ENCODE results near the gene GATA2. TPM values are rescaled to one million over a fixed set of nuclear protein-coding genes. Genes with fewer than 3 reads are reported as not detected.

Gene GATA2
- total RNA-seq, 1 experiment from 2014 or later: 9.6 TPM

DNA sequence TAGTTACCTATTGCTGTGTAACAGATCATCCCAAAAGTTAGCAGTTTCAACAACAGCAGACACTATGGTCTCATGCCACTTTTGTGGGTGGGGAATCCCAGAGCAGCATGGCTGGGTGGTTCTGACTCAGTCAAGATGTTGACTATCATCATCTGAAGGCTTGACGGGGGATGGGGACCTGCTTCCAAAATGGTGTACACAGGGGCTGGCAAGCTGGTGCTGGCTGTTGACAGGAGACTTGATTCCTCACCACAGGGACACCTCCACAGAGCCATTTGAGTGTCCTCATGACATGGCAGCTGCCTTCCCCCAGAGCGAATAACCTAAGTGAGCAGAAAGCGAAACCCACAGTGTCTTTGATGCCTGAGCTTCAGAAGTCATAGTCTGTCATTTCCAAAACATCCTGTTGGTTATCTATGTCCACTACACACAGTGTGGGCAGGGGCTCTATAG, 45.4 kb downstream of the GATA2 start:
- Mint-ChIP-seq H3K27me3 (ENCODE audit: unreplicated experiment) (peaks cover 100% of the 10 kb centered on the region), H3K36me3 (ENCODE audit: insufficient read depth, unreplicated experiment) (no peaks in the 10 kb centered on the region), H3K4me1 (ENCODE audit: low read depth, unreplicated experiment) (no peaks in the 10 kb centered on the region), H3K9me3 (ENCODE audit: low read depth, unreplicated experiment) (no peaks in the 10 kb centered on the region), H3K4me3 (ENCODE audit: low read depth, unreplicated experiment) (no peak overlapping the region), H3K27ac (ENCODE audit: unreplicated experiment) (no peak overlapping the region)
- TF ChIP-seq, protein P1, sequence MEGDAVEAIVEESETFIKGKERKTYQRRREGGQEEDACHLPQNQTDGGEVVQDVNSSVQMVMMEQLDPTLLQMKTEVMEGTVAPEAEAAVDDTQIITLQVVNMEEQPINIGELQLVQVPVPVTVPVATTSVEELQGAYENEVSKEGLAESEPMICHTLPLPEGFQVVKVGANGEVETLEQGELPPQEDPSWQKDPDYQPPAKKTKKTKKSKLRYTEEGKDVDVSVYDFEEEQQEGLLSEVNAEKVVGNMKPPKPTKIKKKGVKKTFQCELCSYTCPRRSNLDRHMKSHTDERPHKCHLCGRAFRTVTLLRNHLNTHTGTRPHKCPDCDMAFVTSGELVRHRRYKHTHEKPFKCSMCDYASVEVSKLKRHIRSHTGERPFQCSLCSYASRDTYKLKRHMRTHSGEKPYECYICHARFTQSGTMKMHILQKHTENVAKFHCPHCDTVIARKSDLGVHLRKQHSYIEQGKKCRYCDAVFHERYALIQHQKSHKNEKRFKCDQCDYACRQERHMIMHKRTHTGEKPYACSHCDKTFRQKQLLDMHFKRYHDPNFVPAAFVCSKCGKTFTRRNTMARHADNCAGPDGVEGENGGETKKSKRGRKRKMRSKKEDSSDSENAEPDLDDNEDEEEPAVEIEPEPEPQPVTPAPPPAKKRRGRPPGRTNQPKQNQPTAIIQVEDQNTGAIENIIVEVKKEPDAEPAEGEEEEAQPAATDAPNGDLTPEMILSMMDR (IDR thresholded peaks at IDR 0.05; ENCODE audit: unreplicated experiment): no peak
- no peak for DNase-seq
- CTCF ChIA-PET: interaction anchor here (1.2 kb wide), 1 partner anchor 10 kb away, joined by 4 read pairs; no protein-coding TSS in a partner anchor
- no TSS peak for BruUV-seq (replicated peaks)
- intact Hi-C loops (cut with micrococcal nuclease; ENCODE audit: unreplicated experiment): no loop called here

DNA sequence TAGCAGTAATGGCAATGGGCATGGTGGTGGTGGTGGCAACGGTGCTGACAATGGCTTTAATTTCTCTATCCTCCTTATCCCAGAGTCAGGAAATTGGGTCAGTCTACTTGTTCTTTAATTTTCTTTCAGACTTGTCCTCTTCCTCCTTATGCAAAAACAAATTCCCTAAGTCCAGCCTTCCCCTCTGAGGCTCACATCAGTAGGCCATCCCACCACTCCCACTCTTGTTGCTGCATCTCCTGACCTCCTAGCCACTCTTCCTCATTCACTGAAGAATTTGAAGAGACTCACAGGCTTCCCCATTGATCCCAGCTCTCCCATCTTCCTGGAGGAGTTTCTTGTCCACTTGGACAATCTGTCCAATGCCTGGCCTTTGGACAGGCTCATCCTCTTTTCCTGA, 46.2 kb downstream of the GATA2 start:
- intact Hi-C loops (cut with micrococcal nuclease; ENCODE audit: unreplicated experiment): no loop called here
- no peaks in the 10 kb centered on the region for H3K4me1 Mint-ChIP-seq (ENCODE audit: low read depth, unreplicated experiment)
- no peak overlapping the region for H3K27ac Mint-ChIP-seq (ENCODE audit: unreplicated experiment)
- no peak overlapping the region for H3K4me3 Mint-ChIP-seq (ENCODE audit: low read depth, unreplicated experiment)
- peaks cover 96% of the 10 kb centered on the region for H3K27me3 Mint-ChIP-seq (ENCODE audit: unreplicated experiment)
- no peaks in the 10 kb centered on the region for H3K36me3 Mint-ChIP-seq (ENCODE audit: insufficient read depth, unreplicated experiment)
- no TSS peak for BruUV-seq (replicated peaks)
- DNase-seq: no peak
- TF ChIP-seq, protein P1 (IDR thresholded peaks at IDR 0.05; ENCODE audit: unreplicated experiment): no peak
- H3K9me3 Mint-ChIP-seq (ENCODE audit: low read depth, unreplicated experiment): no peaks in the 10 kb centered on the region
- CTCF ChIA-PET: no interaction called here

DNA sequence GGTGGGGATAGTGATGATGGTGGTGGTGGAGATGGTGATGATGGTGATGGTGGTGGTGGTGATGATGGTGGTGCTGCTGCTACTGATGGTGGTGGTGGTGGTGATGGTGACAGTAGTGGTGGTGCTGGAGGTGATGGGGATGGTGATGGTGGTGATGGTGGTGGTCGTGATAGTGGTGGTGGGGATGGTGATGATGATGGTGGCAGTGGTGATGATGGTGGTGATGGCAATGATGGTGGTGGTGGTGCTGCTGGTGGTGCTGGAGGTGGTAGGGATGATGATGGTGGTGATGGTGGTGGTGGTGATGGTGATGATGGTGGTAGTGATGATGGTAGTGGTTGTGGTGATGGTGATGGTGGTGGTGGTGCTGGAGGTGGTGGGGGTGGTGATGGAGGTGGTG, 47.6 kb downstream of the GATA2 start:
- peaks cover 96% of the 10 kb centered on the region for H3K27me3 Mint-ChIP-seq (ENCODE audit: unreplicated experiment)
- CTCF ChIA-PET: no interaction called here
- H3K4me3 Mint-ChIP-seq (ENCODE audit: low read depth, unreplicated experiment): no peak overlapping the region
- TF ChIP-seq, protein P1 (IDR thresholded peaks at IDR 0.05; ENCODE audit: unreplicated experiment): no peak
- no peak overlapping the region for H3K27ac Mint-ChIP-seq (ENCODE audit: unreplicated experiment)
- no peaks in the 10 kb centered on the region for H3K4me1 Mint-ChIP-seq (ENCODE audit: low read depth, unreplicated experiment)
- intact Hi-C loops (cut with micrococcal nuclease; ENCODE audit: unreplicated experiment): no loop called here
- no TSS peak for BruUV-seq (replicated peaks)
- H3K9me3 Mint-ChIP-seq (ENCODE audit: low read depth, unreplicated experiment): no peaks in the 10 kb centered on the region
- no peak for DNase-seq
- H3K36me3 Mint-ChIP-seq (ENCODE audit: insufficient read depth, unreplicated experiment): no peaks in the 10 kb centered on the region

DNA sequence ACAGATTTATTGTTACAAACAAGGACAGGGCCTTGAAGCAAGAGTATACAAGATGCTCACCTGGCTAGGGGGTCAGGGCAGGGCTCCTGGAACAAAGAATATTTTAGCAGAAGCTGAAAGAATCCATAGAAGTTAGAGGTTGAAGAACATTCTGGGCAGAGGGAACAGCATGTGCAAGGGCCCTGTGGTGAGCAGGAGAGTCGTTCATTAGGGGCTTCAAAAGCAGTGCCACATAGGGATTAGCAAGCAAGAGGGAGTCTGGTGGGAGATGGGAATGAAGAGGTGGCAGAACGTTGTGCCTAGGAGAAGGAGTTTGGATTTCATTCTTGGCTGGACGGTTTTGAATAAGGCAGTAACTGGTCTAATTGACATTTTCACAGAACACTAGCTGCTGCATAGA, 49.2 kb downstream of the GATA2 start:
- no peaks in the 10 kb centered on the region for H3K4me1 Mint-ChIP-seq (ENCODE audit: low read depth, unreplicated experiment)
- no peaks in the 10 kb centered on the region for H3K9me3 Mint-ChIP-seq (ENCODE audit: low read depth, unreplicated experiment)
- no peak overlapping the region for H3K4me3 Mint-ChIP-seq (ENCODE audit: low read depth, unreplicated experiment)
- TF ChIP-seq, protein P1 (IDR thresholded peaks at IDR 0.05; ENCODE audit: unreplicated experiment): no peak
- no peak overlapping the region for H3K27ac Mint-ChIP-seq (ENCODE audit: unreplicated experiment)
- intact Hi-C loops (cut with micrococcal nuclease; ENCODE audit: unreplicated experiment): no loop called here
- BruUV-seq (replicated peaks): no TSS peak
- CTCF ChIA-PET: no interaction called here
- H3K36me3 Mint-ChIP-seq (ENCODE audit: insufficient read depth, unreplicated experiment): no peaks in the 10 kb centered on the region
- H3K27me3 Mint-ChIP-seq (ENCODE audit: unreplicated experiment): peaks cover 96% of the 10 kb centered on the region
- DNase-seq: no peak

All from Calu3 (cell line).